Endodermal cell (in vitro differentiated cells): ENCODE measurements around the gene TINAGL1. TPM values are rescaled to one million over a fixed set of nuclear protein-coding genes. Genes with fewer than 3 reads are reported as not detected.
"Not testable (repeated sequence)": the region's sequence is repeated elsewhere in the genome, so short reads cannot be mapped to it uniquely, and the experiment has no call there.

Experiments
- DNase-seq: peaks from one replicate; pipeline ENCODE4 v3.0.0-alpha.2; 2017
- H3K27ac ChIP-seq: 2 replicates; pipeline ENCODE4 v1.5.1; 2013; ENCODE audit warnings: mild to moderate bottlenecking, low read depth, low read length, moderate library complexity
- H3K27me3 ChIP-seq: 2 replicates; pipeline ENCODE4 v1.6.1; 2013; ENCODE audit warnings: mild to moderate bottlenecking, low read length, moderate library complexity; ENCODE audit not compliant: insufficient read depth, control insufficient read depth, poor library complexity, severe bottlenecking
- H3K36me3 ChIP-seq: 2 replicates; pipeline ENCODE4 v1.7.0; 2013; ENCODE audit warnings: mild to moderate bottlenecking, low read length, moderate library complexity; ENCODE audit not compliant: control insufficient read depth, insufficient read depth
- H3K4me1 ChIP-seq: one replicate; pipeline ENCODE4 v1.7.0; 2013; ENCODE audit warnings: low read length; ENCODE audit not compliant: control insufficient read depth, insufficient read depth
- H3K4me3 ChIP-seq: 2 replicates; pipeline ENCODE4 v1.5.1; 2013; ENCODE audit warnings: mild to moderate bottlenecking, low read length, moderate library complexity
- H3K9ac ChIP-seq: 2 replicates; pipeline ENCODE4 v1.6.1; 2013; ENCODE audit warnings: mild to moderate bottlenecking, low read length, moderate library complexity; ENCODE audit not compliant: poor library complexity, severe bottlenecking; ENCODE audit errors: extremely low read depth
- H3K9me3 ChIP-seq: 2 replicates; pipeline ENCODE4 v1.6.1; 2013; ENCODE audit warnings: mild to moderate bottlenecking, low read length, moderate library complexity; ENCODE audit not compliant: control insufficient read depth
- H3K27ac Mint-ChIP-seq: 2 replicates; pipeline ENCODE4 v1.8.0; 2020; ENCODE audit warnings: mixed read lengths
- H3K27me3 Mint-ChIP-seq: 2 replicates; pipeline ENCODE4 v1.8.0; 2021; ENCODE audit warnings: mild to moderate bottlenecking, mixed read lengths; ENCODE audit not compliant: insufficient read depth
- H3K36me3 Mint-ChIP-seq: 2 replicates; pipeline ENCODE4 v1.8.0; 2020; ENCODE audit warnings: low read depth, mixed read lengths
- H3K4me1 Mint-ChIP-seq: 2 replicates; pipeline ENCODE4 v1.8.0; 2020; ENCODE audit warnings: mixed read lengths
- H3K4me3 Mint-ChIP-seq: 2 replicates; pipeline ENCODE4 v1.8.0; 2020; ENCODE audit warnings: mild to moderate bottlenecking, moderate library complexity, mixed read lengths
- H3K9me3 Mint-ChIP-seq: 2 replicates; pipeline ENCODE4 v1.8.0; 2020; ENCODE audit warnings: mild to moderate bottlenecking, mixed read lengths
- WGBS, 2 experiments: methylation state at CpG; one replicate each; pipeline versions ENCODE4 v1.1.5 to v1.1.7; 2013; ENCODE audit warnings: missing lambda C conversion rate in 2 of 2, mixed read lengths in 1 of 2; ENCODE audit not compliant: insufficient coverage in 1 of 2, insufficient read length in 1 of 2; 5-methylcytosine and 5-hydroxymethylcytosine counted together
- total RNA-seq, 2 donors: library from RNA; stranded (reverse); fragmentation: NEBNext Ultra II Directional in 1 of 2; extraction: Animal tissue kit (Norgen Biotek cat#: 25700) in 1 of 2; gene quantifications; 2 replicates in 1 of 2; 3 replicates in 1 of 2; pipeline ENCODE4 v1.2.1, GENCODE V29; 2021
- TF ChIP-seq, protein P1 (sequence below): fragments of 200-600 bp; sonication (generic); conservative IDR thresholded peaks from 2 replicates; pipeline ENCODE4 v1.5.0; 2021; ENCODE audit warnings: antibody characterized with exemption, mild to moderate bottlenecking

TINAGL1 gene
- total RNA-seq, 2 donors from 2014 or later, result 3.0 to 3.4 TPM

DNA sequence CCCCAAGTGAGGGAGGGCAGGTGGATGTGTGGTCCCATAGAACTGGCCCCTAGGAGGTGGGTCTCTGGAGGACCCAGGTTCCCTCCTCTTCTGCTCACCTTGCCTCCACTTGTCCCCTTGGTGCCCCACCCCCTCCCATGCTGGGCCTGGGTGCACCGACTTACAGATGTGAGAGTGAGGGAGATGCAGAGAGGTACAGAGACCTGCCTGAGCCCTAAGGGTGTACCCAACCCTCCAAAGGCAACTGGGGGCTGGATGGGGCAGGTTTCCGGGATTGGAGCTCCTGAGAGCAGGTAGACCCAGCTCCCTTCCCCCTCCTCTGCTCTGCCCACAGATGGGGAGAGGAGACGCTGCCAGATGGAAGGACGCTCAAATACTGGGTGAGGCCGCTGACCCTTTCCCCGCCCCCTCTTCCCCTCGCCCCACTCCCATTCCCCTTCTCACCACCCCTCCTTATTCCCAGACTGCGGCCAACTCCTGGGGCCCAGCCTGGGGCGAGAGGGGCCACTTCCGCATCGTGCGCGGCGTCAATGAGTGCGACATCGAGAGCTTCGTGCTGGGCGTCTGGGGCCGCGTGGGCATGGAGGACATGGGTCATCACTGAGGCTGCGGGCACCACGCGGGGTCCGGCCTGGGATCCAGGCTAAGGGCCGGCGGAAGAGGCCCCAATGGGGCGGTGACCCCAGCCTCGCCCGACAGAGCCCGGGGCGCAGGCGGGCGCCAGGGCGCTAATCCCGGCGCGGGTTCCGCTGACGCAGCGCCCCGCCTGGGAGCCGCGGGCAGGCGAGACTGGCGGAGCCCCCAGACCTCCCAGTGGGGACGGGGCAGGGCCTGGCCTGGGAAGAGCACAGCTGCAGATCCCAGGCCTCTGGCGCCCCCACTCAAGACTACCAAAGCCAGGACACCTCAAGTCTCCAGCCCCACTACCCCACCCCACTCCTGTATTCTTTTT is 10.3 kb downstream of the TINAGL1 start:
- H3K27ac Mint-ChIP-seq, result no peak overlapping the region
- H3K36me3 ChIP-seq, result no peaks in the 10 kb centered on the region
- DNase-seq, result peak; percentile 52
- no peaks in the 10 kb centered on the region for H3K9me3 Mint-ChIP-seq
- H3K36me3 Mint-ChIP-seq, result no peaks in the 10 kb centered on the region
- peaks cover 4% of the 10 kb centered on the region for H3K4me1 ChIP-seq
- peaks cover 22% of the 10 kb centered on the region for H3K27me3 Mint-ChIP-seq
- H3K9ac ChIP-seq, result no peak overlapping the region
- no peak overlapping the region for H3K4me3 Mint-ChIP-seq
- 93 to 96% methylated on average over 14 to 47 of the region's 47 CpGs for WGBS, 2 experiments
- H3K4me1 Mint-ChIP-seq, result peaks cover 15% of the 10 kb centered on the region
- peaks cover 16% of the 10 kb centered on the region for H3K27me3 ChIP-seq
- TF ChIP-seq, protein P1, sequence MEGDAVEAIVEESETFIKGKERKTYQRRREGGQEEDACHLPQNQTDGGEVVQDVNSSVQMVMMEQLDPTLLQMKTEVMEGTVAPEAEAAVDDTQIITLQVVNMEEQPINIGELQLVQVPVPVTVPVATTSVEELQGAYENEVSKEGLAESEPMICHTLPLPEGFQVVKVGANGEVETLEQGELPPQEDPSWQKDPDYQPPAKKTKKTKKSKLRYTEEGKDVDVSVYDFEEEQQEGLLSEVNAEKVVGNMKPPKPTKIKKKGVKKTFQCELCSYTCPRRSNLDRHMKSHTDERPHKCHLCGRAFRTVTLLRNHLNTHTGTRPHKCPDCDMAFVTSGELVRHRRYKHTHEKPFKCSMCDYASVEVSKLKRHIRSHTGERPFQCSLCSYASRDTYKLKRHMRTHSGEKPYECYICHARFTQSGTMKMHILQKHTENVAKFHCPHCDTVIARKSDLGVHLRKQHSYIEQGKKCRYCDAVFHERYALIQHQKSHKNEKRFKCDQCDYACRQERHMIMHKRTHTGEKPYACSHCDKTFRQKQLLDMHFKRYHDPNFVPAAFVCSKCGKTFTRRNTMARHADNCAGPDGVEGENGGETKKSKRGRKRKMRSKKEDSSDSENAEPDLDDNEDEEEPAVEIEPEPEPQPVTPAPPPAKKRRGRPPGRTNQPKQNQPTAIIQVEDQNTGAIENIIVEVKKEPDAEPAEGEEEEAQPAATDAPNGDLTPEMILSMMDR, result no peak
- H3K9me3 ChIP-seq, result no peaks in the 10 kb centered on the region
- H3K4me3 ChIP-seq, result no peak overlapping the region
- no peak overlapping the region for H3K27ac ChIP-seq

DNA sequence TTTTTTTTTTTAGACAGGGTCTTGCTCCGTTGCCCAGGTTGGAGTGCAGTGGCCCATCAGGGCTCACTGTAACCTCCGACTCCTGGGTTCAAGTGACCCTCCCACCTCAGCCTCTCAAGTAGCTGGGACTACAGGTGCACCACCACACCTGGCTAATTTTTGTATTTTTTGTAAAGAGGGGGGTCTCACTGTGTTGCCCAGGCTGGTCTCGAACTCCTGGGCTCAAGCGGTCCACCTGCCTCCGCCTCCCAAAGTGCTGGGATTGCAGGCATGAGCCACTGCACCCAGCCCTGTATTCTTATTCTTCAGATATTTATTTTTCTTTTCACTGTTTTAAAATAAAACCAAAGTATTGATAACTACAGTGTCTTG is 11.0 kb downstream of the TINAGL1 start:
- not testable (repeated sequence) for H3K4me3 Mint-ChIP-seq, H3K9me3 Mint-ChIP-seq, H3K36me3 Mint-ChIP-seq, H3K36me3 ChIP-seq, DNase-seq, H3K9ac ChIP-seq, H3K4me1 ChIP-seq, H3K9me3 ChIP-seq, H3K27ac ChIP-seq, H3K4me3 ChIP-seq
- H3K27me3 ChIP-seq, result peaks cover 16% of the 10 kb centered on the region
- WGBS, 2 experiments, result 98 to 100% methylated on average over 3 to 5 of the region's 5 CpGs
- H3K4me1 Mint-ChIP-seq, result peaks cover 19% of the 10 kb centered on the region
- H3K27ac Mint-ChIP-seq, result peak overlapping the region; percentile 74
- peaks cover 22% of the 10 kb centered on the region for H3K27me3 Mint-ChIP-seq

DNA sequence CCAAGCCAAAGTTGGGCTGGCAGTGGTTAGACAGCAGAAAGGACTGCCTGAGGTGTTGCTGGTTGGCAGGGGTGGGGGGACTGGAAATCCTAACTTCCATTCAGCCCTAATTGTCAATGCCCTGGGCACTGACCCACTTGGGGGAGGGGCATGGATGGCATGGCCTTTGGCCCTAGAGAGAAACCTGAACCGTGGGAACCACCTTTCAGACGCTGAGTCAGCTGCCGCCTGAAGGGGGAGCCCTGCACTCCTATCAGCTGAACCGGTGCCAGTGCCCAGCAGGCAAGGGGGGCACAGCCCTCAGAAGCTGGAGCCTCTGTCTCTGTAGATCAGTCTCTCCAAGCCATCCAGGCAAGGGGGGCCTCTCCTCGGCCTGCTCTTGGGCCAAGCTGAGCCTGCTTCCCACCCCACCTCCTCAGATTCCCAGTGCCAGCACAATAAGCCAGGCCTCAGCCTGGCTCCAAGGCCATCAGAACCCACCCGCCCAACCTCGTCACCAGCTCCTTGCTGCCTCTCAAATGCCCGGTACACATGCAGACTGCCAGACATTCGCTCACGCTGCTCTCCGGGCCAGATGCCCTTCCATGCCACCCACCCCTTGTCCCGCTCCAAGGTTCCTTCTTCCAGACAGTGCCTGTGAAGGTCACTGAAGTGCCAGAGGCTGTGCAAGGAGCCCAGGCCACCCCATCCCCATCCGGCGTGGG is 11.6 kb downstream of the TINAGL1 start:
- Histone ChIP-seq H3K9me3 (no peaks in the 10 kb centered on the region), H3K27ac (no peak overlapping the region), H3K4me3 (no peak overlapping the region), H3K4me1 (peaks cover 4% of the 10 kb centered on the region), H3K36me3 (no peaks in the 10 kb centered on the region), H3K27me3 (peaks cover 16% of the 10 kb centered on the region), H3K9ac (no peak overlapping the region)
- peak overlapping the region; percentile 32 for H3K4me3 Mint-ChIP-seq
- peaks cover 19% of the 10 kb centered on the region for H3K4me1 Mint-ChIP-seq
- DNase-seq, result peak; percentile 95
- WGBS, 2 experiments, result 62 to 66% methylated on average over 11 to 14 of the region's 14 CpGs
- peaks cover 24% of the 10 kb centered on the region for H3K27me3 Mint-ChIP-seq
- TF ChIP-seq, protein P1, result peak; percentile 89
- no peaks in the 10 kb centered on the region for H3K9me3 Mint-ChIP-seq
- no peaks in the 10 kb centered on the region for H3K36me3 Mint-ChIP-seq
- H3K27ac Mint-ChIP-seq, result peak overlapping the region; percentile 74
